Muscle of leg (tissue), 11 donors: ENCODE results near the gene TACC2. TPM values are rescaled to one million over a fixed set of nuclear protein-coding genes. Genes with fewer than 3 reads are reported as not detected.
A peak's percentile ranks its signal among the peaks of the same experiment; 100 is the strongest.

Source experiments
- DNase-seq: peaks from one replicate; pipeline ENCODE4 v3.0.0; 2013
- H3K27ac ChIP-seq: one replicate; pipeline ENCODE4 v1.5.1; 2013; ENCODE audit warnings: mild to moderate bottlenecking, low read length, control low read depth
- H3K27me3 ChIP-seq: one replicate; pipeline ENCODE4 v1.6.1; 2013; ENCODE audit warnings: low read length; ENCODE audit not compliant: control insufficient read depth, insufficient read depth
- H3K36me3 ChIP-seq: one replicate; pipeline ENCODE4 v1.6.1; 2013; ENCODE audit warnings: low read length; ENCODE audit not compliant: control insufficient read depth, insufficient read depth
- H3K4me1 ChIP-seq: one replicate; pipeline ENCODE4 v1.6.1; 2013; ENCODE audit warnings: low read length; ENCODE audit not compliant: control insufficient read depth, insufficient read depth
- H3K4me3 ChIP-seq: one replicate; pipeline ENCODE4 v1.5.1; 2013; ENCODE audit warnings: low read length, control low read depth
- H3K9me3 ChIP-seq: replicated peaks from 2 replicates; pipeline ENCODE4 v1.6.1; 2013; ENCODE audit warnings: low read depth, low read length; ENCODE audit not compliant: control insufficient read depth
- WGBS: methylation state at CpG from one replicate; pipeline ENCODE4 v1.1.5; 2013; ENCODE audit warnings: missing lambda C conversion rate; ENCODE audit not compliant: insufficient coverage; 5-methylcytosine and 5-hydroxymethylcytosine counted together
- polyA plus RNA-seq, 8 donors: library from polyadenylated mRNA; unstranded; fragments of 120-200 nt; gene quantifications; one replicate each; pipeline versions ENCODE4 v1.2.1 to v1.2.3, GENCODE V29; 2013; ENCODE audit warnings: inconsistent platforms in 1 of 8, low replicate concordance in 1 of 8; ENCODE audit not compliant: insufficient read length in 8 of 8, insufficient read depth in 1 of 8
- total RNA-seq: library from RNA; stranded (reverse); fragments of 120-200 nt; gene quantifications from one replicate; pipeline ENCODE4 v1.2.4, GENCODE V29; 2013

Gene TACC2
- total and polyA plus RNA-seq, 9 donors, result 53.6 to 132 (median 104) TPM

- peak; percentile 57 for DNase-seq
- H3K4me3 ChIP-seq, result peak overlapping the region; percentile 37
- peak overlapping the region; percentile 59 for H3K27ac ChIP-seq
- peaks cover 49% of the 10 kb centered on the region for H3K4me1 ChIP-seq
- WGBS, result 32% methylated on average over 11 of the region's 17 CpGs
- H3K9me3 ChIP-seq, result no peaks in the 10 kb centered on the region
- peaks cover 11% of the 10 kb centered on the region for H3K27me3 ChIP-seq
- H3K36me3 ChIP-seq, result peaks cover under 1% of the 10 kb centered on the region
Measured at GRCh38 chr10:122164815-122165483, 176.0 kb downstream of the TACC2 start.

- WGBS, result 43% methylated on average over 6 of the region's 13 CpGs
- peaks cover 11% of the 10 kb centered on the region for H3K27me3 ChIP-seq
- peaks cover 2% of the 10 kb centered on the region for H3K36me3 ChIP-seq
- H3K27ac ChIP-seq, result peak overlapping the region; percentile 59
- peak; percentile 66 for DNase-seq
- H3K4me3 ChIP-seq, result no peak overlapping the region
- no peaks in the 10 kb centered on the region for H3K9me3 ChIP-seq
- peaks cover 50% of the 10 kb centered on the region for H3K4me1 ChIP-seq
Measured at GRCh38 chr10:122165484-122166276, 176.7 kb downstream of the TACC2 start.

- Histone ChIP-seq H3K4me3 (no peak overlapping the region), H3K36me3 (peaks cover 2% of the 10 kb centered on the region), H3K27ac (peak overlapping the region; percentile 32), H3K9me3 (no peaks in the 10 kb centered on the region), H3K4me1 (peaks cover 63% of the 10 kb centered on the region), H3K27me3 (peaks cover 9% of the 10 kb centered on the region)
- peak; percentile 72 for DNase-seq
- WGBS, result 56% methylated on average over 2 of the region's 5 CpGs
Measured at GRCh38 chr10:122168101-122168500, 179.1 kb downstream of the TACC2 start.

- Histone ChIP-seq H3K4me1 (peaks cover 66% of the 10 kb centered on the region), H3K36me3 (peaks cover 4% of the 10 kb centered on the region), H3K27me3 (peaks cover 9% of the 10 kb centered on the region), H3K4me3 (no peak overlapping the region), H3K9me3 (no peaks in the 10 kb centered on the region), H3K27ac (peak overlapping the region; percentile 32)
- peak; percentile 75 for DNase-seq
- no CpG with 5 or more reads among the region's 3 CpGs for WGBS
Measured at GRCh38 chr10:122168598-122169394, 179.8 kb downstream of the TACC2 start.

GRCh38 chr10:122170802-122171201 is 181.8 kb downstream of the TACC2 start:
- H3K9me3 ChIP-seq, result no peaks in the 10 kb centered on the region
- peaks cover 50% of the 10 kb centered on the region for H3K4me1 ChIP-seq
- no peak for DNase-seq
- peaks cover 4% of the 10 kb centered on the region for H3K36me3 ChIP-seq
- WGBS, result 86% methylated on average over 2 of the region's 7 CpGs
- no peak overlapping the region for H3K4me3 ChIP-seq
- peak overlapping the region; percentile 42 for H3K27ac ChIP-seq
- no peaks in the 10 kb centered on the region for H3K27me3 ChIP-seq

- Histone ChIP-seq H3K27ac (peak overlapping the region; percentile 71), H3K27me3 (no peaks in the 10 kb centered on the region), H3K4me1 (peaks cover 43% of the 10 kb centered on the region), H3K9me3 (no peaks in the 10 kb centered on the region), H3K36me3 (peaks cover 4% of the 10 kb centered on the region), H3K4me3 (no peak overlapping the region)
- peak; percentile 76 for DNase-seq
- WGBS, result 8% methylated on average over 2 of the region's 7 CpGs
Measured at GRCh38 chr10:122171302-122172075, 182.5 kb downstream of the TACC2 start.

GRCh38 chr10:122172361-122173008 is 183.5 kb downstream of the TACC2 start:
- H3K9me3 ChIP-seq, result no peaks in the 10 kb centered on the region
- peak overlapping the region; percentile 71 for H3K27ac ChIP-seq
- no peaks in the 10 kb centered on the region for H3K27me3 ChIP-seq
- WGBS, result 40% methylated on average over 9 of the region's 12 CpGs
- H3K4me3 ChIP-seq, result no peak overlapping the region
- H3K36me3 ChIP-seq, result peaks cover 4% of the 10 kb centered on the region
- H3K4me1 ChIP-seq, result peaks cover 42% of the 10 kb centered on the region
- peak; percentile 93 for DNase-seq

- H3K27ac ChIP-seq, result no peak overlapping the region
- no peak overlapping the region for H3K4me3 ChIP-seq
- peaks cover 40% of the 10 kb centered on the region for H3K4me1 ChIP-seq
- no peak for DNase-seq
- H3K9me3 ChIP-seq, result no peaks in the 10 kb centered on the region
- H3K36me3 ChIP-seq, result peaks cover 4% of the 10 kb centered on the region
- 82% methylated on average over 6 of the region's 7 CpGs for WGBS
- no peaks in the 10 kb centered on the region for H3K27me3 ChIP-seq
Measured at GRCh38 chr10:122173337-122173736, 184.4 kb downstream of the TACC2 start.

- 93% methylated on average over 7 of the region's 8 CpGs for WGBS
Measured at GRCh38 chr10:122173766-122174435, 184.9 kb downstream of the TACC2 start.

More at GRCh38 chr10:122173766-122174435, 184.9 kb downstream of the TACC2 start:
- Histone ChIP-seq H3K27ac (no peak overlapping the region), H3K4me1 (peaks cover 35% of the 10 kb centered on the region), H3K9me3 (no peaks in the 10 kb centered on the region), H3K36me3 (peaks cover 4% of the 10 kb centered on the region), H3K27me3 (no peaks in the 10 kb centered on the region), H3K4me3 (no peak overlapping the region)
- no peak for DNase-seq
